HG02678 (cell line): ENCODE data around the gene PPP2R3C.
"Not testable (repeated sequence)": the region's sequence is repeated elsewhere in the genome, so short reads cannot be mapped to it uniquely, and the experiment has no call there.

Experiments used
- ATAC-seq: cut with Tn5 transposase; IDR thresholded peaks from one replicate; pipeline ENCODE4 v1.9.1; 2021; ENCODE audit warnings: mild to moderate bottlenecking, moderate library complexity; ENCODE audit not compliant: unreplicated experiment

The PPP2R3C gene

GRCh38 chr14:35065731-35066130 is 56.1 kb downstream of the PPP2R3C start:
- ATAC-seq = not testable (repeated sequence)

GRCh38 chr14:35061113-35061791 is 60.5 kb downstream of the PPP2R3C start:
- ATAC-seq = not testable (repeated sequence)

- no peak for ATAC-seq
These were observed 69.2 kb downstream of the PPP2R3C start for GRCh38 chr14:35052637-35053036.

- ATAC-seq = no peak
These were observed 70.0 kb downstream of the PPP2R3C start for GRCh38 chr14:35051796-35052195.

GRCh38 chr14:35050652-35051051 is 71.1 kb downstream of the PPP2R3C start:
- ATAC-seq = no peak

GRCh38 chr14:35047976-35048513 is 73.7 kb downstream of the PPP2R3C start:
- ATAC-seq = no peak

GRCh38 chr14:35046751-35047536 is 74.8 kb downstream of the PPP2R3C start:
- ATAC-seq = peak; percentile 19

- ATAC-seq = peak; percentile 93
These were observed 75.6 kb downstream of the PPP2R3C start, which contains the start of gene FAM177A1 for GRCh38 chr14:35046048-35046750. TSS of gene FAM177A1 (plus strand) at chr14:35046272. CDS start at chr14:35046464, 192 bp downstream.

- ATAC-seq = no peak
These were observed 76.1 kb downstream of the PPP2R3C start for GRCh38 chr14:35045798-35046047.

- no peak for ATAC-seq
These were observed 76.6 kb downstream of the PPP2R3C start for GRCh38 chr14:35044939-35045797.

GRCh38 chr14:35043046-35043445 is 78.7 kb downstream of the PPP2R3C start:
- no peak for ATAC-seq

GRCh38 chr14:35042632-35043031 is 79.2 kb downstream of the PPP2R3C start:
- no peak for ATAC-seq

- not testable (repeated sequence) for ATAC-seq
These were observed 83.5 kb downstream of the PPP2R3C start for GRCh38 chr14:35038312-35038711.
